Immature natural killer cell (primary cell): ENCODE data around the gene COPG2. TPM values are rescaled to one million over a fixed set of nuclear protein-coding genes. Genes with fewer than 3 reads are reported as not detected.
A peak's percentile ranks its signal among the peaks of the same experiment; 100 is the strongest.

Source experiments
- DNase-seq, 3 donors: peaks; one replicate each; pipeline ENCODE4 v3.0.0; 2022; ENCODE audit warnings: mixed read lengths in 1 of 3
- H3K27ac Mint-ChIP-seq, 6 donors: one replicate each; pipeline ENCODE4 v1.8.0; 2020; ENCODE audit warnings: mixed read lengths in 6 of 6, mild to moderate bottlenecking in 5 of 6, inconsistent platforms in 4 of 6, moderate library complexity in 3 of 6
- H3K27me3 Mint-ChIP-seq, 3 donors: one replicate each; pipeline ENCODE4 v1.8.0; 2020 to 2021; ENCODE audit warnings: low read depth in 3 of 3, mild to moderate bottlenecking in 3 of 3, mixed read lengths in 3 of 3, moderate library complexity in 3 of 3, inconsistent platforms in 1 of 3
- H3K36me3 Mint-ChIP-seq, 3 donors: one replicate each; pipeline ENCODE4 v1.8.0; 2020; ENCODE audit warnings: mixed read lengths in 3 of 3, inconsistent platforms in 2 of 3, mild to moderate bottlenecking in 2 of 3
- H3K4me1 Mint-ChIP-seq, 2 donors: one replicate each; pipeline ENCODE4 v1.8.0; 2020; ENCODE audit warnings: inconsistent platforms in 2 of 2, mild to moderate bottlenecking in 2 of 2, mixed read lengths in 2 of 2, moderate library complexity in 1 of 2
- H3K4me3 Mint-ChIP-seq, 5 donors: one replicate each; pipeline ENCODE4 v1.8.0; 2020; ENCODE audit warnings: mild to moderate bottlenecking in 5 of 5, mixed read lengths in 5 of 5, inconsistent platforms in 3 of 5, moderate library complexity in 3 of 5
- H3K9me3 Mint-ChIP-seq, 6 donors: one replicate each; pipeline ENCODE4 v1.8.0; 2020; ENCODE audit warnings: mild to moderate bottlenecking in 6 of 6, mixed read lengths in 6 of 6, inconsistent platforms in 4 of 6, moderate library complexity in 3 of 6
- polyA plus RNA-seq, 3 donors: library from polyadenylated mRNA; unstranded; fragments of 300-500 nt; fragmentation: Illumina TruSeq; gene quantifications; one replicate each; pipeline ENCODE4 v1.2.3, GENCODE V29; 2021

The COPG2 gene
- polyA plus RNA-seq, 3 donors from 2014 or later: 1.5 to 2.1 TPM; not detected in 1

DNA sequence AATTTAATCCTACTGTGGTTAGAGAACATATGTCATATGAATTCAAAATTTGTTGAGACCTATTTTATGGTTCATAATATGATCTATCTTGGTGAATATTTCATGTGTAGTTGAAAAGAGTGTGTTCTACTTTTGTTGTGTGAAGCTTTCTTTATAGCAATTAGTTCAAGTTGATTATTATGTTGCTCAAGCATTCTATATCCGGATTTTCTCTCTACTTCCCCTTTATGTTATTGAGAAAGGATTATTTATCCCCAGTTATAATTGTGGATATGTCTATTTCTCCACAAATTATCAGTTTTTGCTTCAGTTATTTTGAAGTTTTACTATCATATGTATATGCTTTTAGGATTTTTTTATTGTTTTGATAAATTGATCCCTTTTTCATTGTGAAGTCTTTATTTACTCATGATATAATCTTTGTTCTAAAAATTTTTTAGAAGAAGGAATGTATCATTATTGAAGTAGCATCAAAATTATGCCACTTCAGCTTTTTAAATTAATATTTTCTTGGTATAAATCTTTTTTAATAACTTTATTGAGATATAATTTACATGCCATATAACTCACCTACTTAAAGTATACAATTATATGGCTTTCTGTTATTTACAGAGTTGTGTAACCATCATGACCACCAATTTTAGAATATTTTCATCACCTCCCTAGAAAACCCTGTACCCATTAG, 188.7 kb downstream of the COPG2 start:
- Mint-ChIP-seq H3K4me3 (no peak overlapping the region), H3K27ac (no peak overlapping the region)

GRCh38 chr7:130478991-130479390, 189.6 kb downstream of the COPG2 start:
- Mint-ChIP-seq H3K36me3 (no peaks in the 10 kb centered on the region), H3K27me3 (peaks cover 0 to 12% (median 10%) of the 10 kb centered on the region in 3 donors), H3K4me3 (no peak overlapping the region), H3K9me3 (peaks cover 0 to 2% (median 0%) of the 10 kb centered on the region in 6 donors), H3K27ac (no peak overlapping the region), H3K4me1 (no peaks in the 10 kb centered on the region)
- no peak for DNase-seq

More for the DNA sequence above, 188.7 kb downstream of the COPG2 start:
- DNase-seq: no peak
- H3K27me3 Mint-ChIP-seq: peaks cover 3 to 10% (median 9%) of the 10 kb centered on the region in 3 donors
- peaks cover 0 to 2% (median 0%) of the 10 kb centered on the region in 6 donors for H3K9me3 Mint-ChIP-seq
- no peaks in the 10 kb centered on the region for H3K36me3 Mint-ChIP-seq
- peaks cover 1 to 3% of the 10 kb centered on the region in 2 donors for H3K4me1 Mint-ChIP-seq

- Mint-ChIP-seq H3K27ac (no peak overlapping the region), H3K27me3 (peaks cover 4 to 12% (median 8%) of the 10 kb centered on the region in 3 donors), H3K36me3 (no peaks in the 10 kb centered on the region), H3K4me3 (no peak overlapping the region), H3K9me3 (peaks cover 0 to 2% (median 0%) of the 10 kb centered on the region in 6 donors), H3K4me1 (no peaks in the 10 kb centered on the region)
- no peak for DNase-seq
Measured at GRCh38 chr7:130476297-130477150, 192.0 kb downstream of the COPG2 start.

GRCh38 chr7:130475776-130476175, 192.8 kb downstream of the COPG2 start:
- Mint-ChIP-seq H3K4me1 (no peaks in the 10 kb centered on the region), H3K36me3 (no peaks in the 10 kb centered on the region), H3K27me3 (peaks cover 4 to 12% (median 10%) of the 10 kb centered on the region in 3 donors), H3K4me3 (no peak overlapping the region), H3K27ac (no peak overlapping the region), H3K9me3 (peaks cover 0 to 2% (median 0%) of the 10 kb centered on the region in 6 donors)
- no peak for DNase-seq

- Mint-ChIP-seq H3K4me3 (no peak overlapping the region), H3K27ac (no peak overlapping the region), H3K36me3 (no peaks in the 10 kb centered on the region), H3K4me1 (no peaks in the 10 kb centered on the region), H3K27me3 (peaks cover 7 to 15% (median 12%) of the 10 kb centered on the region in 3 donors), H3K9me3 (peaks cover 0 to 2% (median 0%) of the 10 kb centered on the region in 6 donors)
- DNase-seq: no peak
Measured at GRCh38 chr7:130473876-130474275, 194.7 kb downstream of the COPG2 start.

- peaks cover 7 to 15% (median 11%) of the 10 kb centered on the region in 3 donors for H3K27me3 Mint-ChIP-seq
- no peak overlapping the region for H3K27ac Mint-ChIP-seq
- no peaks in the 10 kb centered on the region for H3K36me3 Mint-ChIP-seq
- no peak overlapping the region for H3K4me3 Mint-ChIP-seq
- peaks cover 0 to 2% (median 0%) of the 10 kb centered on the region in 6 donors for H3K9me3 Mint-ChIP-seq
- no peak for DNase-seq
- H3K4me1 Mint-ChIP-seq: no peaks in the 10 kb centered on the region
Measured at GRCh38 chr7:130473289-130473688, 195.3 kb downstream of the COPG2 start.

- H3K4me1 Mint-ChIP-seq: no peaks in the 10 kb centered on the region
- DNase-seq: no peak
- H3K36me3 Mint-ChIP-seq: no peaks in the 10 kb centered on the region
- H3K27ac Mint-ChIP-seq: no peak overlapping the region
- no peak overlapping the region for H3K4me3 Mint-ChIP-seq
- peaks cover 0 to 1% (median 0%) of the 10 kb centered on the region in 6 donors for H3K9me3 Mint-ChIP-seq
- peaks cover 9 to 13% (median 12%) of the 10 kb centered on the region in 3 donors for H3K27me3 Mint-ChIP-seq
Measured at GRCh38 chr7:130471974-130472373, 196.6 kb downstream of the COPG2 start.

- Mint-ChIP-seq H3K9me3 (no peaks in the 10 kb centered on the region), H3K4me1 (no peaks in the 10 kb centered on the region), H3K4me3 (no peak overlapping the region), H3K36me3 (peaks cover 0 to 5% (median 0%) of the 10 kb centered on the region in 3 donors), H3K27me3 (peaks cover 3 to 9% (median 9%) of the 10 kb centered on the region in 3 donors), H3K27ac (no peak overlapping the region)
- no peak for DNase-seq
Measured at GRCh38 chr7:130468612-130469011, 199.9 kb downstream of the COPG2 start.

DNA sequence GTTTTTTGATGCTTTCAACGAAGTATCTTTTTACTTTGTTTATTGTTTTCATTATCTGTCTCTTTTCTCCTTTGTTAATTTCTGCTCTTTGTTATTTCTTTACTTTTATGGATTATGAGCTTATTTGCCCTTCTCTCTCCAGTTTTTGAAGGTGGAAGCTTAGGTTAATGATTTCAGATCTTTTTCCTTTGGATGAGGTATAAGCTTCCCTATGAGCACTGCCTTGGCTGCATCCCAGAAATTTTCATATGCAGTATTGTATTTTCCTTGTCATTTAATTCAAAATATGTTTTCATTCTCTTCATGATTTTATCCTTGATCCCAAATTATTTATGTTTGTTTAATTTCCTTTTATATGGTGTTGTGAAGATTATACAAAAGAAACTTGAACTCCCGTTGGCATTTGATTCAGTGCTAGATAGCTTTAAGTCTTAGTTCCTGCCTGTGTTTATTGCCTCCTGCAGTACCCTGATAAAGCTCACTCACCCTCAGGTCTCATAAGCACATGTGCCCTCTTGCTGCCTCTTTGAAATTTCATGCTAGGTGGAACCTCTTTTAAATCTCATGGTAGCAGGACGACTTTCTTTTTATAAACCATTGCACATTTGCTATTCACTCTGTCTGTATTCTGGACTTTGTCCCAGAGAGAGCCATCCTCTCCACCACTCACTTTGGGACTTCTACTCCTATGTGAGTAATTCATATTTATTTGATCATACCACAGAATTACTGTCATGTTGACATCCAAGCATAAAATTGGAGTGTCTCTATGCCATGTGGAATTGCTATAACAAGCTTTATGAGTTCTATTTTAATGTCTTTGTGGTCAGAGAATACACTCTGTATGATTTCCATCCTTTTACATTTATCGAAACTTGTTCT, 204.8 kb downstream of the COPG2 start:
- peaks cover 2 to 4% of the 10 kb centered on the region in 2 donors for H3K4me1 Mint-ChIP-seq
- DNase-seq: no peak
- no peak overlapping the region for H3K27ac Mint-ChIP-seq
- no peak overlapping the region for H3K4me3 Mint-ChIP-seq
- H3K36me3 Mint-ChIP-seq: peaks cover 0 to 12% (median 0%) of the 10 kb centered on the region in 3 donors
- peaks cover 0 to 11% (median under 1%) of the 10 kb centered on the region in 6 donors for H3K9me3 Mint-ChIP-seq
- peaks cover 0 to 3% (median 2%) of the 10 kb centered on the region in 3 donors for H3K27me3 Mint-ChIP-seq

GRCh38 chr7:130461272-130461671, 207.3 kb downstream of the COPG2 start:
- Mint-ChIP-seq H3K4me3 (no peak overlapping the region), H3K4me1 (peaks cover 12 to 14% of the 10 kb centered on the region in 2 donors), H3K36me3 (peaks cover 0 to 15% (median 0%) of the 10 kb centered on the region in 3 donors), H3K27ac (no peak overlapping the region), H3K27me3 (no peaks in the 10 kb centered on the region), H3K9me3 (peaks cover 0 to 11% (median under 1%) of the 10 kb centered on the region in 6 donors)
- DNase-seq: no peak

- Mint-ChIP-seq H3K27ac (peak overlapping the region; percentile 9 to 79 (median 54)), H3K4me1 (peaks cover 12 to 14% of the 10 kb centered on the region in 2 donors), H3K36me3 (peaks cover 0 to 10% (median 0%) of the 10 kb centered on the region in 3 donors), H3K9me3 (peaks cover 0 to 11% (median under 1%) of the 10 kb centered on the region in 6 donors), H3K4me3 (peak overlapping the region; percentile 8 to 79 (median 72)), H3K27me3 (peaks cover 0 to 1% (median 0%) of the 10 kb centered on the region in 3 donors)
- DNase-seq: peak; percentile 18 to 40 (median 34)
Measured at GRCh38 chr7:130458257-130458656, 210.3 kb downstream of the COPG2 start.
